GM21786 (cell line): Measurements from ENCODE around the gene JPT1.
"Not testable (repeated sequence)": the region's sequence is repeated elsewhere in the genome, so short reads cannot be mapped to it uniquely, and the experiment has no call there.

Experiments used
- ATAC-seq: cut with Tn5 transposase; IDR thresholded peaks from one replicate; pipeline ENCODE4 v1.9.1; 2021; ENCODE audit not compliant: unreplicated experiment

JPT1 gene

DNA sequence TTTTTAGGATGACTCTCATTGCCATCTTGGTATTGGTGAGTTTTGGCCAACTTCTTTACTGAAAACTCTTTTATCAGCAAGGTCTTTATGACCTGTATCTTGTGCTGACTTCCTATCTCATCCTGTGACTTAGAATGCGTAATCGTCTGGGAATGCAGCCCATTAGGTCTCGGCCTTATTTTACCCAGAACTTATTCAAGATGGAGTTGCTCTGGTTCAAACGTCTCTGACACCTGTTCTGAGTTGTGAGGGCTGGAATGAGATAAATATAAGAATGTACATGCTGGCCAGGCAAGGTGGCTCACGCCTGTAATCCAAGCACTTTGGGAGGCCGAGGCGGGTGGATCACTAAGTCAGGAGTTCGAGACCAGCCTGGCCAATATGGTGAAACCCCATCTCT is 4.2 kb upstream of the JPT1 start:
- ATAC-seq = not testable (repeated sequence)

DNA sequence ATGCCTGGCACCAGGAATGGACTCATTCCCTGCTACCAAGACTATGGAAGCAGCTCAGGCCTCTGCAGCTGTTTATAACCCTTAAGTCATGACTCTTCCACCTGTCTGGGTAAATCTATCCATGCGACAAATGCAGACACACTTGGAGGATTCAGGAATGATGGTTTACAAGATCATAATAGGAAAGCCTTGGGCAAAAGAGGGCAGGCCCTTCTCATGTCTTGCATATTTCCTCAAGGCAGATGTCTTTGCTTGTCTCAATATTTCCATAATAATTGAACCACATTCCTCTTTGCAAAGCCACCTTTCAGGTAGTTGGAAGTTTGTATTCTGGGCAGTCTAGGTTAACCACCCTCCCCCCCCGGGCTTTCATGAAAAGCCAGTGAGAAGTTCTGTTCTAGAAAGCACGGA is 884 bp upstream of the JPT1 start:
- ATAC-seq = no peak

DNA sequence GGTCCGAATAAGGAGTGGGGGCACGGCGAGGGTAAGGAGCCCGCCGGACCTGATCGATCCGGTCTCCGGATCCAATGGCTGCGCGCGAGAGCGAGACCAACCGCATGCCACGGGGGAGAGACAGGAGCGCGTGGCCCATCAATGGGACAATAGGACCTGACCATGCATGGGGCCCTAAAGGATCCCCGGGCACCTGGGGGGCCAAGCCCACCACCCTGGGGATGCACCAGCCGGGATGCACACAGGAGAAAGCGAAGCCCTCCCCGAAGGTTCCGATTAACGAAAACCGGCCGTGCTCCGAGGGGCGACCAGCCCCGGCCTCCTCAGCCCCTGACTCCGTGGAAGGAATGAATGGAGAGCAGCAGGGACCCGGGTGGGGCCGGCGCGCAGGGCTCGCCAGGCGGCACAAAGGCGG is 525 bp downstream of the JPT1 start:
- ATAC-seq = peak; percentile 12

DNA sequence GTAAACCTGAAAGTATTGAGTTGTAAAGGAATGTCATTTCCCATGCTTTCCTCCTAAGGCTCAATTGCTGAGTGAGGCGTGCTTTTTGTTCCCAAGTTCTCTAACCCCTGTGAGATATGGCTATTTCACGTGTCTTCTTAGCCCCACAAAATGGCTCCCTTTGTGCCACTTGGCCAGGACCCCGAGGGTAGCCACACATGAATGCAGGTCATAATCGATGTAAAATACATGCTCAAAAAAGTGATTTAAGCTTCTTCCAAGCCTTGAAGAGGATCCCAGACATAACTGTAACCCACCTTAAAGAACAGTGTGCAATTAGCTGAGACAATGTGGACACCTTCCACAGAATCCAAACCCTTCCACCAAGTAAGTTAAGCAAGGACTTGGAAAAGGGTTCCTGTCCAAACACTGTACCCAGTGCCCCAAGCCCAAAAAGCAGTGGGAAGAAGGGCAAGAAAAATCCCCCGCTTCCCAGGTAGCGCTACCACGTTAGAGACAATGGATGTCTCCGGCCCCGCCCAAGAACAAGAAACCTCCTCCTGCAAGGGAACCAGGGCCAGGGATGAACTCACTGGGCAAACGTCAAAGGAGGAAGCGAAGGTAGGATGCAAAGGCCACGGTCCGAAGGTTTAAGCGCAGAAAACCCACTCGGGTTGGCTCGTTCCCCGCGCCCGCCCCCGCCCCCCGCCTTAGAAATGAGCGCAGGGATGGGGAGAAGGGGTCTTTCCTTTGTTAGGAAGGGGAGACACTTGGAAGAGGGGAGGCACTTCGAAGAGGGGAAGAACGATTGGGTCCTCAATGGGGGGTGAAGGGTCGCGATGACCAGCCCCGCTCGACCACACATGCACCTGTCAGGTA is 1.2 kb downstream of the JPT1 start:
- no peak for ATAC-seq

DNA sequence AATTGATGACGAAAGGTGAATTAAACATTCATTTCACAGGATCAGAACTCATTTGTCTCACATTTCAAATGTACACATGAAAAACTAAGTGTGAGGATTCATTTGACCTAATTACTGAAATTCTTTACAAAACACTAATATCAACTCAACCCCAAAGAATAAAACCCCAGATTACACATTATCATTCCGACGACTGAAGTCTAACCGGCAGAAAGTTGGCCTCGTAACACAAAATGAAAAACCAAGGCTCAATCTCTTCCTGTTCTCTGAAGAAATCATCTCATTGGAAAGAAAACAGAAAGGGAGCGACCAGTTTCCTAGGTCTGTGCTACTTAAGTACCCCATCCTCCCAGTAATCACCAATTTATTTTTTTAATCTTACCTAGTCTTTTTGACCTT is 1.8 kb downstream of the JPT1 start:
- no peak for ATAC-seq

DNA sequence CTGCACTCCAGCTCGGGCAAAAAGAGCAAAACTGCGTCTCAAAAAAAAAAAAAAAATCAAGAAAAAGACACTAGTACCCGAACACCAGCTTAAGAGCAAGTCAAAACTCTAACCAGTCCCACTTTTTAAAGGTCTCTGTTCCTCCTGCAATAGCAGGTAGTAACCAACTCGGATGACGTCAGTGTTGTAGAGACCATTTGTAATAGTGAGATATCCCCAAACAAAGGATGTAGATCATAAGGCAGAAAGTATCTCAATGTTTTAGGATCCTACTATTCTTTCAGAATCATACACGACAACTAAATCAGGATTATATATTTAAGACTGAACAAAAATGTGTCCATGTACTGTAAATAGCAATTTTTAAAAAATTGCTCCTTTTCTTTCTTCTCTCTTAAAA is 2.4 kb downstream of the JPT1 start:
- no peak for ATAC-seq

DNA sequence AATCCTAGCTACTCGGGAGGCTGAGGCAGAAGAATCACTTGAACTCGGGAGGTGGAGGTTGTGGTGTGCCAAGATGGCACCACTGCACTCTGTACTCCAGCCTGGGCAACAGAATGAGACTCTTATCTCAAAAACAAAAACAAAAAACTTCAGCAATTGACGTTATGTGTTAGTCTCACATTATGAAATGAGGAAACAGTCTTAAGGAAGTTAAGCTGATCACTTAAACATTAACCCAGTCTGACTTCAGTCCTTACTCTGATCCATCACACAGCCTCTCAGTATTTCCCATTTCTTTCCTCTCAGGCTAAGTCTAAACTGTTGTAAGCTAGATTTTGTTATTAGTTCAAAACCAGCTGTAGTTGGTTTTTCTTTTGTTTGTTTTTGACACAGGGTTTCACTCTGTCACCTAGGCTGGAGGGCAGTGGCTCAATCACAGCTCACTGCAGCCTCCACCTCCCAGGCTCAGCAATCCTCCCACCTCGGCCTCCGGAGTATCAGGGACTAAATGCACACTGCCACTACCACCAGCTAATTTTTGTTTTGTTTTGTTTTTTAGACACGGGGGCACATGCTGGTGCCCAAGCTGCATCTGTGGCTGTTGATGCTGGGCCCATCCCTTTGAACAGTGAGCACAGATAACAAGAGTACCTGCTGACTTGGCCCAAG is 6.3 kb downstream of the JPT1 start:
- no peak for ATAC-seq

DNA sequence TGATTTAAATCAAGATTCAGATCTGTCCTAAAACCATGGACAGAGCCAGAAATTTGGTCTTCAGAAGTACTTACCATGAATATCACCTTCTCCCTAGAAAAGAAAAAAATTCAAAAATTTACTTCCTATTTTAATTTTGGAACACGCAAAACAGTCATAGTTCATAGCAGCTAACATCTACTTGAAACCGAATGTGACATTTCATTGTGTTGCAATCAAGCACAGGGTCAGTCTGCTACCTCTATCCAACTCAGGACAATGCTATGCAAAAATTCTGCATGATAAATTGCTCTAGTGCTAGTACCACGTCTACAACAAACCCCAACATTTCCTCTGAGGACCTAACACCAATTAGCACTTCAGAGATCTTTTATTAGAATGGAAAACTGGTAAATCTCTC is 7.7 kb downstream of the JPT1 start:
- ATAC-seq = no peak

DNA sequence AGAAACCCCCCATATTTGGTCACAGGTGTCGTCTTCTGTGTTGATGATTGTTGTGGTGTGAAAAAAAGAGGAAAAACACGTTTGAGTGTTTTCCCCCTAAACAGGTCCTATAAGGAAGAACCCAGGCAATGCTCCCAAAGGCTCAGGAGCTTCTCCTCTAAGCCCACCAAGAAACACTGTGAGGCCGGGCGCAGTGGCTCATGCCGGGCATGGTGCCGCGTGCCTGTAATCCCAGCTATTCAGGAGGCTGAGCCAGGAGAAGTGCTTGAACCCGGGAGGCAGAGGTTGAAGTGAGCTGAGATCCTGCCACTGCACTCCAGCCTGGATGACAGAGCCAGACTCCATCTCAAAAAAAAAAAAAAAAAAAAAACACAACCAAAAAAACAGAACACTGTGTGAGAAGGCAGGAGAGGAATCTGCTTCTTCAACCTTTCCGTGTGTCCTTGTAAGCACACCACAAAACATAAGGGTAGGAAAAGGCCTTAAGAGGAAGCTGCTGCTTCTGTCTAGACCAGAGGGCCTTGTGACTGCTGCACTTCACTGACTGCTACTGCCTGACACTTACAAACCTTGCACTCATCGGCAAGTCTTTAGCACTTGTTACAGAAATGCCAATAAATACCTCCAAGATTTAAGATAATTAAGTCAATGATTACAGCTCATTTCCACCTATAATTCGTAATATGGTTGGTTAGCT is 9.3 kb downstream of the JPT1 start:
- ATAC-seq = no peak

DNA sequence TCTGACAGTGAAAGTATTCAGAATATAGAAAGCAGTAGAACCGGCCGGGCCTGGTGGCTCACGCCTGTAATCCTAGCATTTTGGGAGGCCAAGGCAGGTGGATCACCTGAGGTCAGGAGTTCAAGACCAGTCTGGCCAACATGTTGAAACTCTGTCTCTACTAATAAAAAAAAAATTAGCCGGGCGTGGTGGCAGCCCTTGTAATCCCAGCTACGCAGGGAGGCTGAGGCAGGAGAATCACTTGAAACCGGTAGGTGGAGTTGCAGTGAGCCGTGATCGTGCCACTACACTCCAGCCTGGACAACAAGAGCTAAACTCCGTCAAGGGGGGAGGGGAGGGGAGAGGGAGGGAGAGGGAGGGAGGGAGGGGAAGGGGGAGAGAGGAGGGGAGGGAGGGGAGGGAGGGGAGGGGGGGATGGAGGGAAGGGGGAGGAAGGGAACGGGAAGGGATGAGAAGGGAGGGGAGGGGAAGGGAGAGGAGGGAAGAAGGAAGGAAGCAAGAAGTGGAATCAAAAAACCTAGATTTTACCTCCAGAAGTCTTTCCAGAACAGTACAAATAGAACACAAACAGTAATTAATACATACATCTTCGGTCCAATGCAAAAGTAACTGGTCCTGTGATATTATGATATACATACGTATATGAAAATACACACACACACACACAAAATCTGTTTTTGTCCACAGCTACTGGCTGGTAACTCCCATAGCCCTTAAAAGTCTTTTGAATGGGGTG is 11.9 kb downstream of the JPT1 start:
- no peak for ATAC-seq

DNA sequence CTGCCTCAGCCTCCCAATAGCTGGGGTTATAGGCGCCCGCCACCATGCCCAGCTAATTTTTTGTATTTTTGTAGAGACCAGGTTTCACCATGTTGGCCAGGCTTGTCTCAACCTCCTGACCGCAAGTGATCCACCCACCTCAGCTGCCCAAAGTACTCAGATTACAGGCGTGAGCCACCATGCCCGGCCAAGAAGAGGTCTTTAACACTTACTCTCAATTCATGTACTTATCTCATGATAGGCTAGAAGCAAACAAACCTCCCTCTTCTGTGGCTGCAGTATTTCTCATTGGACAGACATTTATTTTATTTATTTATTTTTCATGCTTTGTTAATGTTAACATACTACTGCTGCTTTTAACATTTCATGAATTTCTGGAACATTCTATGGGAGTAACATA is 15.8 kb downstream of the JPT1 start:
- no peak for ATAC-seq

DNA sequence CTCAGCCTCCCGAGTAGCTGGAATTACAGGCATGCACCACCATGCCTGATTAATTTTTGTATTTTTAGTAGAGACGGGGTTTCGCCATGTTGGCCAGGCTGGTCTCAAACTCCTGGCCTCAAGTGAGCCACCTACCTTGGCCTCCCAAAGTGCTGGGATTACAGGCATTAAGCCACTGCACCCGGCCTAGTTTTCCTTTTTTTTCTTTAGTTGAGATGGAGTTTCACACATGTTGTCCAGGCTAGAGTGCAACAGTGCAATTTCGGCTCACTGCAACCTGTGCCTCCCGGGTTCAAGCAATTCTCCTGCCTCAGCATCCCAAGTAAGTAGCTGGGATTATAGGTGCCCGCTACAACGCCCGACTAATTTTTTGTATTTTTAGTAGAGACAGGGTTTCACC is 16.6 kb downstream of the JPT1 start:
- ATAC-seq = not testable (repeated sequence)

DNA sequence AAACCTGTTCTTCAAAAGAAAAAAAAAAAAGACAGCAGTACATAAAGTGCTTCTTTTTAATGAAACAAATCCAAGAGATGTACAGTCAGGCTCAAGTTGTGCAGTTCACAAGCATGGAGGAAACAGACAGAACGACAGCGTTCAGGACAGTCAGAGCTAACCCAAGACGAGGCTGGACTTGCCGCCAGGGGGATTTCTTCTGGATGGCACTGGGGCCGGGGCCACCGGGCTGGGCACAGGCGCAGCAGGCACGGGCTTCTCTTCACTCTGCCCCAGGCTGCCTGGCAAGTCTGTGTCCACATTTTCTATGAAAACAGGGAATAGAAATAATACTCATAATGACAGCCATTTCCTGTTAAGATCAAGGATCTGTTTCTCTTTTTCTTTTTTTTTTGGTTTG is 18.4 kb downstream of the JPT1 start:
- no peak for ATAC-seq

DNA sequence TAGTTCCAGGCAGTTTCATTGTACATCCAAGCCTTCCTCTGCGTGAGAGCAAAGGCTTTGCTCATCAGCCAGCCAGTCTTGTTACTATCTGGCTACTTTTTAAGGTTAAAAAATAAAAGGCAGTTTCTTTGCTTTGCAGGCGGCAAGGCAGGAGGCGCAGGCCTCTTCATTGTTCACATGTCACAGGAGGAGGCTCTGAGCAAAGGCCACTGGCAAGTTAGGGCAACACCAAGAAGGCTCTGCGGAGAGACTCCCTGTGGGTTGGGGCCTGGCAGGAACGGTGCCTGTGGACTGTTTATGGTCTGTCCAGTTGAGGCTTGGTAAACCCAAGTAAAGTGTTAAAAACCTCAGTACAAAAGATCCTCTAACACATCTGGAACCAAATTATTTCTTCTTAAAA is 18.9 kb downstream of the JPT1 start:
- no peak for ATAC-seq

DNA sequence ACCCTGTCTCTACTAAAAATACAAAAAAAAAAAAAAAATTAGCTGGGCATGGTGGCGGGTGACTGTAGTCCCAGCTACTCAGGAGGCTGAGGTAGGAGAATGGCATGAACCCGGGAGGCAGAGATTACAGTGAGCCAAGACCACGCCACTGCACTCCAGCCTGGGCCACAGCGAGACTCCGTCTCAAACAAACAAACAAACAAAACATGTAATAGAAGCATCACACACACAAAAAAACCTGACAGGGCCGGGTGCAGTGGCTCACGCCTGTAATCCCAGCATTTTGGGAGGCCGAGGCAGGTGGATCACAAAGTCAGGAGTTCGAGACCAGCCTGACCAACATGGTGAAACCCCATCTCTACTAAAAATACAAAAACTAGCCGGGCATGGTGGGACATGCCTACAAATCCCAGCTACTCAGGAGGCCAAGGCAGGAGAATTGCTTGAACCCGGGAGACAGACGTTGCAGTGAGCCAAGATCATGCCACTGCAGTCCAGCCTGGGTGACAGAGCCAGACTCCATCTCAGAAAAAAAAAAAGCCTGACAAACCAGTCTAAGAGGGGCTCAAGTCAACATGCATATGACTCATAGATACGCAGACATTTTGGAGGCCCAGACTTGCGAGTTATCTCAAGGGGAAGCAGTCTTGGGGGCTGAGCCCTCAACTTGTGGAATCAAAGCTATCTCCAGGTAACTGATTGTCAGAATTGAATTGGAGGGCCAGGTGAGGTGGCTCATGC is 20.5 kb downstream of the JPT1 start:
- not testable (repeated sequence) for ATAC-seq

DNA sequence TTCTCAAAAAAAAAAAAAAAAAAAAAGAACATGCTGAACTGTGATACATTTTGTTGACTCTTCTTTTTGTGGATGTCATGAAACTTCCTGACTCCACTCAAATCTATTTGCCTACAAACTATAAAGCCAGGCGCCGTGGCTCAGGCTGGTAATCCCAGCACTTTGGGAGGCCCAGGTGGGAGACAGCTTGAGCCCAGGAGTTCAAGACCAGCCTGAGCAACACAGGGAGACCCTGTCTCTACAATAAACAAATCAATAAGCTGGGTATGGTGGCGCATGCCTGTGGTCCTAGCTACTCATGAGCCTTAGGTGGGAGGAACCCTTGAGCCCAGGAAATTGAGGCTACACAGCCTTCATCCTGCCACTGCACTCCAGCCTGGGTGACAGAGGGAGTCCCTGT is 21.3 kb downstream of the JPT1 start:
- ATAC-seq = no peak

DNA sequence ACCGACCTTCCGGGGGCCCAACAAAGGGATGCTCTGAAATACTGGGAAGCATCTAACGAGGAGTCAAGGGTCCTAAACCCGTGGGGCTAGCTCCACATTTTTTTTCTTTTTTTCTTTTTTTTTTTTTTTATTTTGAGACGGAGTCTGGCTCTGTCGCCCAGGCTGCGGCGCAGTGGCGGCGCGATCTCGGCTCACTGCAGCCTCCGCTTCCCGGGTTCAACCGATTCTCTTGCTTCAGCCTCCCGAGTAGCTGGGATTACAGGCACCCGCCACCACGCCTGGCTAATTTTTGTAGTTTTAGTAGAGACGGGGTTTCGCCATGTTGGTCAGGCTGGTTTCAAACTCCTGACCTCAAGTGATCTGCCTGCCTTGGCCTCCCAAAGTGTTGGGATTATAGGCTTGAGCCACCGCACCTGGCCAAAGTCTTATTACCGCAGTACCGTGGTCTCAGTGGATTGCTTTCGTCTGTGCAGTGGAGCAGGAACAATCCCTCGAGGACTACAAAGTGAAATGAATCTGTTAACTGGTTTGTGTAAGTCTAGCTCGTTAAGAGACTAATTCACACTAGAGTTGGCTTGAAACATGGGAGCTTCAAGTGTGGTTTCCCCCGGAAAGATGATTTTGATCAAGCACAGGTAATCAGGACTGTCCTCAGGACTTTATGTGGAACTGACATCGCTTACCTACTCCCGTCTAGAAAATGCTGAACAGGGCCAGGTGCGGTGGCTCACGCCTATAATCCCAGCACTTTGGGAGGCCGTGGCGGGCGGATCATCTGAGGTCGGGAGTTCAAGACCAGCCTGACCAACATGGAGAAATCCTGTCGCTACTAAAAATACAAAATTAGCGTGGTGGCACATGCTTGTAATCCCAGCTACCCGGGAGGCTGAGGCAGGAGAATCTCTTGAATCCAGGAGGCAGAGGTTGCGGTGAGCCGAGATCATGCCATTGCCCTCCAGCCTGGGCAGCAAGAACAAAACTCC is 22.0 kb downstream of the JPT1 start:
- ATAC-seq = not testable (repeated sequence)

DNA sequence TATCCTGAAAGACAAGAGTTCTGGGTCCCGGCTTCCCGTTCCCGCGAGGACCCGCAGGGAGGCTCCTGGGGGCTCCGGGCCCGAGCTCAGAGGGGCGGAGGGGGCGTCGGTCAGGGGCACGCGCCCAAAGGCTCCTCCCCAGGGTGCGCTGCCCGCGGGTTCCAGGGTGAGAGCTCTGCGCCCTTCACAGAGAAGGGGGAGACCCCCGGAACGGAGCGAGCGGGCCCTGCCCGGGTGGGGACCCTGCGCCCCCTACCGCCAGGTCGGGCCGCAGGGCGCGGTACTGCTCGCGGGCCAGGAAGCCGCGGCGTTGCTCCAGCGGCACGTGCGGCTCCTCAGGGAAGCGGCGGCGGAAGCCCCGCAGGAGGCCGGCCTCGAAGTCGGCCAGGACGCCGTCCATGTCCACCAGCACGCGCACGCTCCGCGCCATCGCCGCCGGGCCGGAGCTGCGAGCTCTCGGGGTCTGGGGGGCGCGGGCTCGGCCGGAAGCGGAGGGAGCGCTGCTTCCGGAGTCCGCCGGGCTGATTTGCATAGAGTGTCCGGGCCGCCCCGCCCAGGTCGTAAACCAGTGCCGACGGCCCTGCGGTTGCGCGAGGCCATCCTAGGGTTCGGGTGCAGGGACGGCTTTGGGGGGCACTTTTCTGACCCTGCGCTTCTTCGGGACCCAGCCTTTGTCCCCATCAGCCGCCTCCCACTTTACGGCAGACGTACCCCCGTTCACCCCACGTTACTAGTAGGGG is 22.9 kb downstream of the JPT1 start, which contains the start of gene NT5C:
Gene NT5C, minus strand, starts transcription at position 465 of the 740 bp plus-strand sequence. Its CDS starts 35 bp downstream, at position 430.
- peak; percentile 78 for ATAC-seq
